Stimulated activated CD4-positive, alpha-beta T cell treated with anti-CD3 and anti-CD28 coated beads, Interleukin-1b, Interleukin-23, amount 100 ng/mL, for 24 hours (primary cell): Measurements from ENCODE around the gene AQP12A.
"Not testable (repeated sequence)": the region's sequence is repeated elsewhere in the genome, so short reads cannot be mapped to it uniquely, and the experiment has no call there.

Source experiments
- DNase-seq, 4 experiments: peaks; one replicate each; pipeline ENCODE4 v3.0.0-alpha.2; 2020; ENCODE audit warnings: low read depth in 4 of 4, low spot score in 1 of 4

AQP12A gene

GRCh38 chr2:240655931-240656886 lies 35.5 kb upstream of the AQP12A start:
- DNase-seq, result no peak

DNA sequence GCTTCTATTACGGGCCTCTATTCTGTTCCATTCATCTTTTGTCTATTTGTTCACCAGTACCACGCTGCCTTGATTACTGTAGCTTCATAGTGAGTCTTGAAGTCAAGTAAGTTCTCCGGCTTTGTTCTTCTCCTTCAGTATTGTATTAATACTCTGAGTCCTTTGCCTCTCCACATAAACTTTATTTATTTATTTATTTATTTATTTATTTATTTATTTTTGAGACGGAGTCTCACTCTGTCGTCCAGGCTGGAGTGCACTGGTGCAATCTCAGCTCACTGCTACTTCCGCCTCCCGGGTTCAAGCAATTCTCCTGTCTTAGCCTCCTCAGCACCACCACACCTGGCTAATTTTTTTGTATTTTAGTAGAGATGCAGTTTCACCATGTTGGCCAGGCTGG lies 31.8 kb upstream of the AQP12A start:
- DNase-seq, result not testable (repeated sequence)

DNA sequence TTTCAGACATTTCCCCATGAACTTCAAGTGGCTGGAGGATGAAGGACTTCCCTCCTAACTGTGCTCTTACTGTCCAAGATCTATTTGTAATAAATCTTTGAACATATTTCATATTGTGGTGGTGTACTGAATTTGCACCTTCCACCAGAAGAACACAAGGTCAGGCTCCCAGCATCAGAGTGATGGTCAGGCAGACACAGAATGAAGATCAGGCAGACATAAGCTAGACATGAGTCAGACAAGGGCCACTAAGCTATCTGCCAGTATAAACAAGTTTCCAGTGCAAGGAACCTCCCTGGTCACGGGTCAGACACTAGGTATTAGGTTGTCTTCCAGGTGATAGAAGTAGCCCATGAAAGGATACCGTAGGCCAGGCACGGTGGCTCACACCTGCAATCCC lies 29.0 kb upstream of the AQP12A start:
- DNase-seq, result no peak

DNA sequence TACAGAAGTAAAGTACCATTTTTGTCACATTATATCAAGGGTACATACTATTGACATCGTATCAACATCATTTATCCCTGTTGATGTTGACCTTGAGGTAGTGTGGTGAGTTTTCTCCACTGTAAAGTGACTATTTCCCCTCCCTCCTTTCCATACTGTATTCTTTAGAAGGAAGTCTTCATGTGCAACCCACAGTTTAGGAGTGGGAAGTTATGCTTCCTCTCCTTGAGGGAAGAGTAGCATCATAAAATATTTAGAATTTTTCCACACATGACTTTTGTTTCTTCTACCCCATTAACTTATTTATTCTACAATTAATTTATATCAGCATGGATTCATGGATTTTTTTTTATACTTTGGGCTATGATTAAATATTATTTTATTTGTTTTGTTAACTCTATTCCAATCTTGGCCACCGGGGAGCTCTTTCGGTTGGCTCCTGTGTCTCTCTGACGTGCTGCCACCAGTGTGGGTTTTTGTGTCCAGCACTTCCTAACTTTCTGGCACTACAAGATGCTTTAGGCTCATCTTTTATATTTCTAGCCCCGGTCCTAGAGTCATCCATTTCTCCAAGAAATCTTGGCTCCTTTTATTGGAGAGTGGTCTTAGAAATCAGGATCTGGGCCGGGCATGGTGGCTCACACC lies 28.0 kb upstream of the AQP12A start:
- no peak for DNase-seq

- DNase-seq, result no peak
Measured at GRCh38 chr2:240664622-240665021, 27.0 kb upstream of the AQP12A start.

- no peak for DNase-seq
Measured at GRCh38 chr2:240670402-240670801, 21.3 kb upstream of the AQP12A start.

DNA sequence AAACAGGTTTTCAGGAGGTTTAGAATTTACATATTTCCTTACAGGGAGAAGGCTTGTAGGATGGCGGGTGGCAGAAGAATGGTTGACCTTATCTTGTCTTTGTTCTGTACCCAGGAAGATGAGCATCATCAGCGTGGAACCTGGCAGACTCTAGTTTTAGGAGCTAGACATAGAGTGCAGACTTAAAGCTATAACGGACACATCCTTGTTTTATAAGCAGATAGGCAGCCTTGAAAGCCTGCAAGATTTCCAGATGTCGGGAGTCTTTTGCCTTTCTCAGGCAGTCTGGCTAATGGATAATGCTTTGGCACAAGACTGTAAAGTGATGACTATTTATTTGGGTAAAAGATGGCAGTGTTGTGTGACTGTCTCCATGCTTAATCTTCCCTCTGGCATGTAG lies 20.7 kb upstream of the AQP12A start:
- DNase-seq, result no peak

DNA sequence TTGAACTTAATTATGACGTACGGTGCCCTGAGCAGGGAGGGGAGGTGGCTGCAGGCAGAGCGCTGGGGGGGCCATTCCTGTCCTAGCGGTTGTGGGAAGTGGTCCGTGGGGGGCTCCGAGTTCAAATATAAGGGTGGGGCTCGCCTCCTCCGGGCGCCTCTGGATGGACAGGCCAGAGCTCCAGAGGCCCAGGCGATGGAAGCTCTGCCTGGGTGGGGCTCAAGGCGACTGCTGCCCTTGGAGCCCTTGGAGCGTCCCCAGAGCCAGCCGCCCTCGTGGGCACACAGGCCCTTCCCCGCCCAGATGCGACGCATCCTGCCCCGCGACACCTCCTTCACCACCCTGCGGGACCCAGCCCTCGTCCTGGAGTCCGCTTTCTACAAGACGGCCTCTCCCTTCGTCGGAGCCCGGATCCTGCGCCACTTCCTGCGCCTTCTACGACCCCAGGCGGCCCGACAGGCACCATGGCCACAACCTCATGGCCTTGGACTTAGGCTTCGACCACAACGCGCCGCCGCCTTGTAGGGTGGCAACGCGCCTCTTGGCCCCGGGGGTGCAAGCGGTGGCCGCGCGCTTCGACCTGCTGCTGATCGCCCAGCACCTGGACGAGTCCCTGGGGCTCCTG lies 19.5 kb upstream of the AQP12A start:
- no peak for DNase-seq

GRCh38 chr2:240672701-240673190 lies 18.9 kb upstream of the AQP12A start:
- no peak for DNase-seq

- DNase-seq, result not testable (repeated sequence)
Measured at GRCh38 chr2:240674461-240675184, 17.0 kb upstream of the AQP12A start.

- DNase-seq, result not testable (repeated sequence)
Measured at GRCh38 chr2:240675345-240675744, 16.3 kb upstream of the AQP12A start.

DNA sequence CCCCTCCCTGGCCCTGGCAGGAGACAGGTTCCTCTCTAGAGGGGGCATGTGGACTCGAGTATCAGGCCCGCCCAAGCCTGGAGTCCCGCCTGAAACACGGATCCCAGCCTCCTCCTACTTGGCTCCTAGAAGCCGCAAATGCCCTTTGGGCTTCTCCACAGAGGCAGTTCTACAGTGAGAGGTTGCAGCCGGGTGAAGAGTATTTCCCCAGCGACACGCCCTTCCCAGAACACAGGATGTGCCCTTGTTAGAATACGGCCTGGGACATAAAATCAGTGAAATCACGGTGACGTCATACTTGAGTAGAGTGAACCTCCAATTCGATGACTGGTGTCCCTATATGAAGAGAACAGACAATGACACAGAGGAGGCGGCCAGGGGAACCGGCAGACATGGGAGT lies 13.6 kb upstream of the AQP12A start:
- DNase-seq, result not testable (repeated sequence)

- DNase-seq, result not testable (repeated sequence)
Measured at GRCh38 chr2:240678909-240679308, 12.8 kb upstream of the AQP12A start.

- not testable (repeated sequence) for DNase-seq
Measured at GRCh38 chr2:240680185-240680584, 11.5 kb upstream of the AQP12A start.

DNA sequence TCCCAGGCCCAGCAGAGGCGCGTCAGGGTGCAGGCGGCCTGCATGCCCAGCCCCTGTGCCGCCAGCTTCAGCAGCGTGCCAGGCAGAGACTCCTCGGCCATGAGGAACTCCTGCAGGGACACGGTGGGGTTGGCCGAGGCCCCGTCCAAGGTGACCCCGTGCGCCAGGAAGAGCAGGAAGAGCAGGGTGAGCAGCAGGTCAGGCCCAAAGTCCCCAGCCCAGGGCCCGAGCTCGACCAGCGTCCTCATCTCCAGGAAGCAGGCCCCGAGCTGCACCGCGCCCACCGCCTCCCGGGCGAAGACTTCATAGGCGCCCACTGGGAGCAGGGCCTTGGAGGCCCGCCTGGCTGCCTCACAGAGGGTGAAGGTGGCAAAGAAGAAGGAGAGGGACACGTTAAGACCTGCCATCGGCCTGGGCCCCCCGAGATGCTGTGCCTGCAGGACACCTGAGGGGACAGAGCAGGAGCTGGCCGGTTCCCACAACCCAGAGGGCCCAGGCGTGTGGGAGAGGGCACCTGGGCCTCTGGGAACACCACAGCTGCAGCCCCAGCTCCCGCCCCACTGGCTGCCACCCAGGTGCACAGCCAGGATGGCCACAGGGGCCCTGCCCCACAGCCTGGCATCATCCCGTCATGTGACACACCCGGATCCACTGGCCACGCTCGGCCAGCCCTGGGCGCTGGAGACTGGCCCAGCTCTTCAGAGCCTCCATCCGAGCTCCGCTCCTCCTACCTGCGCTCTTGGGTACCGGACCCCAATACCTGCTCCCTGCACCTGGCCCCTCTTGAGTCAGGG lies 9.0 kb upstream of the AQP12A start, which contains the start of gene AQP12B:
Gene AQP12B (minus strand): TSS at position 455 of the 794 bp plus-strand sequence. CDS start 48 bp downstream, at position 407.
- DNase-seq, result not testable (repeated sequence)

DNA sequence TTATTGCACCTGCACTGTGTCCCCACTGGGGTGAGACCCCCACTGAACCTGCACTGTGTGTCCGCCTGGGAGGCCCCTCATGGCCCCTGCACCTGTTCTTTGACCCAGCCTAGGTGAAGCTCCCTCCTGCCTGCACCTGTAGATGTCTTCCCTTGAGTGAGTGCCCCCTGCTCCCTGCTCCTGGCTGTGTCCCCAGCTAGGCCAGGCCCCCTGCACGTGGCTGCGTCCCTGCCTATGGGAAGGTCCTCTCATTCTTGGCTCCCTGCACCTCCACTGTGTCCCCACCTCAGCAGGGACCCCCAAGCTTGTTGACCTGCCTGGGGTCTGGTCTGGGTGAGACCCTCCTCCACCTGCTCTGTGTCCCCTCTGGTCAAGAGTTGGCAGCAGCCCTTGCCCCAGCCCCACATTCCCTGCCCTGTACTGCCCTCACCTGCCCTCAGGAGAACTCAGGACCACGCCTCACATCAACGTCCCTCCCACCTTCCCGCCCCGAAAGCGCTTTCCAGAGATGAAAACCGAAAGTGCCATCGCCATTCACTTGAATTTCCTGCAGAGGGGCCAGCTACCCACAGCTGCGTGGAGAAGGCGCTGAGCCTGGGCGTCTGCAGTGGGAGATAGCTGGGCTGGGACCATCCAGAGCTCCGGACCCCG lies 8.2 kb upstream of the AQP12A start:
- not testable (repeated sequence) for DNase-seq

DNA sequence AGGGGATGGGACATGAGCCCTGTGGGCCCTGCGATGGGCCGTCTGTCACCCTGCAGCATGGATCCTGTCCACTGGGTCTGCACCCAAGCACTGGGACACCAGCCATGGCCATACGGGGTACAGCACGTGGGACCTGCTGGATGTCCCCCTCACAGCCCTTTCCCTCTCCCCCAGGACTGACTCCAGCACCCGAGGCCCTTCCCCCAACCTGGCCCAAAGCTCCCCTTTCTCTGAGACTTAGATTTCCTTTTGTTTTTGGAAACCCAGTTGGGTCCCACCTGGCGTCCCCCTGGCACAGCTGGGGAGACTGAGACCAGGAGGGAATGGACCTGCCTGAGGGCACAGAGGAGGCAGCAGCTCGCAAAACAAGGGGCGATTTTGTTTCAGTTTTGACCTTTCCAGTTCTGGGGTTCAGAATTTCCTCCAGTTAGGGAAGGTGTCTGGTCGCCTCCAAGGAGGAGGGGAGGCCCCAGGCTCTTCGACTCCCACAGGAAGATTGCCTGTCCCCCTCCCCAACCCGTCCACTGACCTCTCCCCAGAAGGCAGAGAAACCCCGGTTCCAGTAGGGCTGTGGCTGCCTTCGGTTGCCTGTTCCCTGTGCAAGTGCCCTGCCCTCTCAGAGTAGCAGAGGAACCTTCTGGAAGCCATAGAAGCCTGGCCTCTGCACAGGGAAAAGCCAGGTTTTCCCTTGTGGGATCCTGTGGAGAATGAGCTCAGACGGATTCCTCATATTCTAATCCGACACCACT lies 7.5 kb upstream of the AQP12A start:
- DNase-seq, result not testable (repeated sequence)

DNA sequence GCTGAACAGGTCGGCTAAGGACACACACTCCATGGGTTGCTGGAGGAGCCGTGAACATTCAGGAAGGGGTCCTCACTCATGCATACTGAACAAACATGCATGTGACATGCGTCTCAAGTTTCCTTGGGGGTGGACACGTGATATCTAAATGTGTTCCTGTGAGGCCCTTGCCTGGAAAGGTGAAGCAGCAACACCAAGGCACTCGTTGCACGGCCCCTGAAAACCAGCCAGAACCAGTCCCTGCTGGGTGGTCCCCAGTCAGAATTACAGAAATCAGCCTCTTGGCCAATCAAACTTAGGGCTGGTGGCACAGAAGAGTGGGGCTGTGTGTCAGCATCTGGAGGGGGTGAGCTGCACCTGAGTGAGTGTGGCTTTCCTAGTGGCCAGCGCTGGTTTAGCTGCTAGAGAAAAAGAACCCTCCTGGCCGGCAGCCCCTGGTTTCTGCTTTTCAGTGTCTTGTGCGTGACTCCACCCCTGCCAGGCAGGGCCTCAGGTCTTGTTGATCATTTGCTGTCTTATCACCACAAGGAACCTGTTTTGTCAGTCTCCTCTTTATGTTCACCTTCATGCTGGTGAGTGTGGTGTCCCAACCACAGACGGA lies 5.8 kb upstream of the AQP12A start:
- DNase-seq, result no peak
